Activated T-cell treated with anti-CD3 and anti-CD28 coated beads, Interleukin-2, amount 50 U/mL, for 72 hours (primary cell): ENCODE measurements around the gene GPBP1L1. TPM values are rescaled to one million over a fixed set of nuclear protein-coding genes. Genes with fewer than 3 reads are reported as not detected.

Source experiments
- ATAC-seq, 2 donors: fragments of 150-1000 bp; cut with Tn5 transposase; replicated peaks in 1 of 2; 2 replicates each; pipeline ENCODE4 v1.10.0; 2021; ENCODE audit warnings: moderate library complexity in 2 of 2, mild to moderate bottlenecking in 1 of 2
- DNase-seq, 2 donors: peaks; one replicate each; pipeline ENCODE4 v3.0.0; 2021 to 2022; ENCODE audit warnings: mixed read lengths in 1 of 2
- H3K27ac Mint-ChIP-seq: one replicate; pipeline ENCODE4 v1.8.0; 2022; ENCODE audit warnings: mild to moderate bottlenecking, moderate library complexity, mixed read lengths
- H3K27me3 Mint-ChIP-seq: one replicate; pipeline ENCODE4 v1.8.0; 2022; ENCODE audit warnings: low read depth, mixed read lengths
- H3K36me3 Mint-ChIP-seq, 2 donors: one replicate each; pipeline ENCODE4 v1.8.0; 2022; ENCODE audit warnings: mixed read lengths in 2 of 2, mild to moderate bottlenecking in 1 of 2; ENCODE audit not compliant: insufficient read depth in 2 of 2
- H3K4me1 Mint-ChIP-seq: one replicate; pipeline ENCODE4 v1.8.0; 2022; ENCODE audit warnings: low read depth, mixed read lengths
- H3K4me3 Mint-ChIP-seq, 2 donors: one replicate each; pipeline ENCODE4 v1.8.0; 2022; ENCODE audit warnings: mild to moderate bottlenecking in 2 of 2, mixed read lengths in 2 of 2, moderate library complexity in 2 of 2
- H3K9me3 Mint-ChIP-seq, 2 donors: one replicate each; pipeline ENCODE4 v1.8.0; 2022; ENCODE audit warnings: mixed read lengths in 2 of 2
- total RNA-seq, 2 donors: library from RNA; stranded (reverse); gene quantifications; one replicate each; pipeline ENCODE4 v1.2.3, GENCODE V29; 2022

GPBP1L1 gene
- total RNA-seq, 2 donors from 2014 or later: 140 to 146 TPM

GRCh38 chr1:45589861-45590260 is 96.5 kb downstream of the GPBP1L1 start:
- Mint-ChIP-seq H3K9me3 (no peaks in the 10 kb centered on the region), H3K36me3 (peaks cover 6 to 33% of the 10 kb centered on the region in 2 donors), H3K4me3 (no peak overlapping the region), H3K27ac (no peak overlapping the region), H3K27me3 (no peaks in the 10 kb centered on the region), H3K4me1 (peaks cover 42% of the 10 kb centered on the region)
- no peak for DNase-seq
- ATAC-seq: no peak

GRCh38 chr1:45586769-45587168 is 99.6 kb downstream of the GPBP1L1 start:
- H3K27ac Mint-ChIP-seq: peak overlapping the region; percentile 99
- peaks cover 52% of the 10 kb centered on the region for H3K4me1 Mint-ChIP-seq

GRCh38 chr1:45585496-45586075 is 100.7 kb downstream of the GPBP1L1 start:
- H3K27ac Mint-ChIP-seq: peak overlapping the region; percentile 94
- peaks cover 7 to 16% of the 10 kb centered on the region in 2 donors for H3K36me3 Mint-ChIP-seq
- no peaks in the 10 kb centered on the region for H3K27me3 Mint-ChIP-seq
- ATAC-seq (no peak), DNase-seq (peak in 1 of 2 donors; percentile 10)
- no peaks in the 10 kb centered on the region for H3K9me3 Mint-ChIP-seq
- H3K4me3 Mint-ChIP-seq: peak overlapping the region; percentile 91 to 97
- H3K4me1 Mint-ChIP-seq: peaks cover 49% of the 10 kb centered on the region

More at GRCh38 chr1:45586769-45587168, 99.6 kb downstream of the GPBP1L1 start:
- H3K9me3 Mint-ChIP-seq: no peaks in the 10 kb centered on the region
- no peak for DNase-seq
- H3K4me3 Mint-ChIP-seq: peak overlapping the region; percentile 91 to 97
- no peak for ATAC-seq
- peaks cover 10 to 23% of the 10 kb centered on the region in 2 donors for H3K36me3 Mint-ChIP-seq
- H3K27me3 Mint-ChIP-seq: no peaks in the 10 kb centered on the region

GRCh38 chr1:45585110-45585426 is 101.3 kb downstream of the GPBP1L1 start:
- Mint-ChIP-seq H3K27me3 (no peaks in the 10 kb centered on the region), H3K27ac (peak overlapping the region; percentile 94), H3K4me1 (peaks cover 48% of the 10 kb centered on the region), H3K4me3 (peak overlapping the region; percentile 91 to 97), H3K9me3 (no peaks in the 10 kb centered on the region), H3K36me3 (peaks cover 7 to 16% of the 10 kb centered on the region in 2 donors)
- no peak for ATAC-seq
- DNase-seq: no peak

GRCh38 chr1:45584351-45585109 is 101.8 kb downstream of the GPBP1L1 start:
- DNase-seq: peak; percentile 85 to 89
- Mint-ChIP-seq H3K4me1 (peaks cover 48% of the 10 kb centered on the region), H3K9me3 (no peaks in the 10 kb centered on the region), H3K27ac (peak overlapping the region; percentile 94), H3K36me3 (peaks cover 7 to 16% of the 10 kb centered on the region in 2 donors), H3K4me3 (peak overlapping the region; percentile 91 to 97), H3K27me3 (no peaks in the 10 kb centered on the region)
- ATAC-seq: peak; percentile 38 to 48

GRCh38 chr1:45583666-45584350 is 102.5 kb downstream of the GPBP1L1 start, which contains the start of gene NASP:
TSS of gene NASP (plus strand) at chr1:45584041. CDS start at chr1:45584147, 106 bp downstream.
- DNase-seq: peak; percentile 93 to 96
- Mint-ChIP-seq H3K9me3 (no peaks in the 10 kb centered on the region), H3K27ac (peak within 1 kb of the TSS; percentile 94), H3K4me3 (peak within 1 kb of the TSS; percentile 91 to 97), H3K36me3 (peaks cover 7 to 16% of the 10 kb centered on the region in 2 donors), H3K27me3 (no peaks in the 10 kb centered on the region), H3K4me1 (peaks cover 44% of the 10 kb centered on the region)
- peak; percentile 68 to 73 for ATAC-seq

GRCh38 chr1:45583264-45583665 is 103.1 kb downstream of the GPBP1L1 start:
- peak overlapping the region; percentile 93 for H3K27ac Mint-ChIP-seq
- H3K9me3 Mint-ChIP-seq: no peaks in the 10 kb centered on the region
- DNase-seq (peak; percentile 94 to 96), ATAC-seq (peak; percentile 79 to 82)
- H3K36me3 Mint-ChIP-seq: peaks cover 7 to 14% of the 10 kb centered on the region in 2 donors
- no peaks in the 10 kb centered on the region for H3K27me3 Mint-ChIP-seq
- H3K4me1 Mint-ChIP-seq: peaks cover 40% of the 10 kb centered on the region
- peak overlapping the region; percentile 91 to 97 for H3K4me3 Mint-ChIP-seq

Other genes starting within 250 kb of the GPBP1L1 start
- 1 to 10 TPM; 5.9 to 8.8 TPM for gene TESK2, start 195.4 kb downstream of the GPBP1L1 start, total RNA-seq
- gene CCDC163, start 186.5 kb downstream of the GPBP1L1 start, total RNA-seq: 10 to 100 TPM; 15.2 to 15.5 TPM
- 1 to 10 TPM; 3.4 to 4.7 TPM for gene MMACHC, start 186.2 kb downstream of the GPBP1L1 start, total RNA-seq
- 100 to 1,000 TPM; 128 to 146 TPM for gene PRDX1, start 164.6 kb downstream of the GPBP1L1 start, total RNA-seq
- 100 to 1,000 TPM; 155 to 178 TPM for gene AKR1A1, start 135.7 kb downstream of the GPBP1L1 start, total RNA-seq
- gene NASP, start 102.5 kb downstream of the GPBP1L1 start, total RNA-seq: 100 to 1,000 TPM; 214 to 241 TPM
- gene CCDC17, start 62.5 kb downstream of the GPBP1L1 start, total RNA-seq: 1 to 10 TPM; 5.2 to 5.9 TPM
- gene TMEM69, start 1.6 kb upstream of the GPBP1L1 start, total RNA-seq: 10 to 100 TPM; 28.3 to 30.3 TPM
- 10 to 100 TPM; 19.1 to 20.3 TPM for gene IPP, start 64.1 kb upstream of the GPBP1L1 start, total RNA-seq
- gene MAST2, start 117.1 kb upstream of the GPBP1L1 start, total RNA-seq: 10 to 100 TPM; 20.7 to 21.0 TPM